Activated CD4-positive, alpha-beta T cell treated with anti-CD3 and anti-CD28 coated beads for 4 hours (primary cell): Measurements from ENCODE around the gene RNF224.
A peak's percentile ranks its signal among the peaks of the same experiment; 100 is the strongest.

Experiments
- DNase-seq, 2 donors: peaks; one replicate each; pipeline ENCODE4 v3.0.0-alpha.2; 2020

Gene RNF224

DNA sequence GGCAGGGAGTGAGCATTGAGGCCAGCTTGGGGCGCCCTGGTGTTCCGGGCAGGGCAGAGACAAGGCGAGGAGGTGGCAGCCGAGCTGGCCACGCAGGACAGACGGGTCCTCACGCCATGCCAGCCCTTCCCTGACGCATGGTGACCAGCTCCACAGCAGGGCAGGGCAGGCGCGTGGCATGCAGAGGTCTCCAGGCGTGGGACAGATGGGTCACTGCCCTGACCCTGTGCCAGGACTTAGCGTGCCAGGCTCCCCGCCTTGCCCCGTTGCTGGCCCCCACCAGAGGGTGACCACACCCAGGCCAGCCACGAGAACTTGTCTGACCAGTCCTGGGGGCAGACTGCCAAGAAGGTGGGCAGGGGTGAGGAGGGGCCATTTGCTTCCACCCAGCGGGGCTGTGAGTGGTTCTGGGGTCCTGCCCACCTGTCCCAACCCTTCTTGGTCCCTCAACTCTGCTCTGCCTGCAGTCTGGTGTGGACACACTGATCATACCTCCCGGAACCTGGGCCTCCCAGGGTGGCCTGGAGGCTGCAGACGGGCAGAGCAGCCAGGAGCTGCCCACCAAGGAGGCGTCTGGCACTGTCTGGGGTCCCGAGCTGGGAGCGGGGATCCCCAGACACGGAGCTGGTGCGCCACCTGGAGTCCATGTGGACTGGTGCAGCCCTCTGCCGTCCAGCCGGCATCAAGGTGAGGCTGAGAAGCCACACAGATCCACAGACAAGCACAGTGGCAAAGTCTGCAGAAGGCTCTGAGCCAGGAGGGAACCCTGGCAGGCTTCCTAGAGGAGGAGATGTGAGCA lies at the start of gene RNF224:
Gene RNF224 (plus strand): TSS at position 449 of the 799 bp plus-strand sequence. CDS start 834 bp downstream, outside the sequence.
- peak; percentile 78 to 81 for DNase-seq

GRCh38 chr9:137178201-137178938 lies 48.9 kb upstream of the RNF224 start:
- no peak for DNase-seq

DNA sequence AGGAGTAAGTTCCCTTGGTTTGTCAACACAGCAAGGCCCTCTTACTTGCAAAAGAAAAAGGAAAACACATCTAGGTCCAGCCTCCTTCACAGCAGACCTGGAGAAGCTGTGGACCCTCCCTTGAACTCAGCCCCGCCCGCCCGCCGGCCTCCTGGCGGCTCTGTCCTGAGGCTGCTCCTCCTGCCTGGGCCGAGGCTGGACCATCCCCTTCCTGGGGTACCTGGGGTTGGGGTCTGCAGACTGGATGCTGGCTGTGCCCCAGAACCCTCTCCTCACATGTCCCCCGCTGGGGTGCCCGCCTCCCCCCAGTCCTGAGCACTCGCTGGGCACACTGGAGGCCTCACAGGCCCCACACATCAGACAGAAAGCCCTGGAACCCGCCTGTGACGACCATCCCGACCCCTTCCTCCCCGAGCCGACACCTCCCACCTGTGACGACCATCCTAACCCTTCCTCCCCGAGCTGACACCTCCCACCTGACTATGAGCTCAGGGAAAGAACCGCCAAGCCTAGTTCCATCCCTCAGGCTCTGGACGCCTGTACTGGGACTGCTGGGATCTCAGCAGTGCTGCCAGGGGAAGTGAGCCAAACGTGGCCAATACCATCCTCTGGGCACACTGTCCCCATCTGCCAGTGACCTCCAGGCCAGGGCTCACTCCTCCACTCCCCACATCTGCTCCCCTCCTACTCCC lies 48.2 kb upstream of the RNF224 start:
- no peak for DNase-seq

GRCh38 chr9:137179761-137180160 lies 47.5 kb upstream of the RNF224 start:
- DNase-seq, result no peak

GRCh38 chr9:137180491-137180890 lies 46.8 kb upstream of the RNF224 start:
- DNase-seq, result no peak

DNA sequence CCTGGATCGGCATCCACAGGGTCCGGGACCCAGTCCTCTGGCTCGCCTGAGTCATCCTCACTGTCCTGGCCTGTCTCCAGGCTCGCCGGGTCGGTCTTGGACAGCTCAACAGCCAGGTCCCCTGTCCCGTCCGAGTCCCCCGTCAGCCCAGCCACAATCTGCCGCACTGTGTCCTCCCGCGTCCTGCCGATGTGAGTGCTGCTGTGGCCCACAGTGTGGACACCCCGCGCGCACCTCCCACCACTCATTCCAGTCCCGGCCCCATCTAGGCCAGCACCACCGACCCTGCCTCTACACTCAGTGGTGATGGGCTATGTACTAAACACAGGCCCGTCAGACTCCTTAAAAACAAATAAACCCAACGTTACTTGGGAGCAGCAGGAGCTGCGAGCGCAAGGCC lies 45.6 kb upstream of the RNF224 start:
- DNase-seq, result no peak

GRCh38 chr9:137182836-137183235 lies 44.5 kb upstream of the RNF224 start:
- no peak for DNase-seq

DNA sequence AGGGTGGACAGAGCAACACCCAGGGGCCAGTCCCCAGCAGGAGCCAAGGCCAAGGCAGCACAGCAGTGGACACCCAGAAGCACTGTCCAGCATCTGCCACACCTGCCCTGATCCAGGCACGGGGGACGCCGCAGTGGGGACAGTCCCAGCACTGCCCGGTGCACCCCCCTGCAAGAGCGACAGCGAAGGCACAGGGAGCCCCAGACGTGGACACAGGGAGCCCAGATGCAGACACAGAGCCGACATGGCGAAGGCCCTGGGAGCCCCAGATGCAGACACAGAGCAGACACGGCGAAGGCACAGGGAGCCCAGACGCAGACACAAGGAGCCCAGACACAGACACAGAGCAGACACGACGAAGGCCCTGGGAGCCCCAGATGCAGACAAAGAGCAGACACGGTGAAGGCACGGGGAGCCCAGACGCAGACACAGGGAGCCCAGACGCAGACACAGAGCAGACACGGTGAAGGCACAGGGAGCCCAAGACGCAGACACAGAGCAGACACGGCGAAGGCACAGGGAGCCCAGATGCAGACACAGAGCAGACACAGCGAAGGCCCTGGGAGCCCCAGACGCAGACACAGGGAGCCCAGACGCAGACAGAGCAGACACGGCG lies 43.2 kb upstream of the RNF224 start:
- DNase-seq, result no peak

DNA sequence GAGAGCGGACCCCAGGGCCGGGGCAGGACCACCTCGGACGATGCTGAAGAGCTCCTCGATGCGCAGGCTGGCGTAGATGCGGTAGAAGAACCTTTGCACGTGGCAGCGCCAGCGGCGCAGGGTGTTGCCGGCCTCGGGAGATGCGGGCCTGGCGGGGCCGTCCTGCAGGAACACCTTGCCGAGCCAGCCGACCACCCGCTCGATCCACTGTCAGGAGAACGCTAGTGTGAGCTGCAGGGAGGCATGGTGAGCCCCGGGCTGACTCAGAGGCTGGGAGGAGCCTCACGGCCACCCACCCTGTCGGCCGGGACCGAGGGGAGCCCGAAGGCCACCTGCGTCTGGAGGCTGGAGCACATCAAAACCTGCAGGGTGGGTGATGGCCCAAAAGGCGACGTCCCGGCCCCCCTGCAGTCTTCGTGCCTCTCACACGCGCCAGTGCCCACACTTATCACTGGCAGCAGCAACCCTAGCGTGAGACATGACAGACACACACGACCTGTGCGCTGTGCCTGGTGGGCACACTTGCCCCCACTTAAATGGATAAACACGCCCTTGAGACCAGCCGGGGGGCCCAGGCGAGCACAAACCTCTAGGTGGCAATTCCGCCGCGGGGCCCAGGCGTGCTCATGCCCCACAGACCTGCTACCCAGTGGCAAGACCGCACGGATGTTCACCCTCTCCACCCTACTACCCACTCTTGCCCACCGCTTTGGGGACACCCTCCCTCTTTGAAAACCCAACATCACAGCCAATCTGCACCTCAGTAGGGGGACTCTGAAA lies 42.2 kb upstream of the RNF224 start:
- DNase-seq, result no peak

- DNase-seq, result no peak
Observed at GRCh38 chr9:137185921-137186320, 41.4 kb upstream of the RNF224 start.

DNA sequence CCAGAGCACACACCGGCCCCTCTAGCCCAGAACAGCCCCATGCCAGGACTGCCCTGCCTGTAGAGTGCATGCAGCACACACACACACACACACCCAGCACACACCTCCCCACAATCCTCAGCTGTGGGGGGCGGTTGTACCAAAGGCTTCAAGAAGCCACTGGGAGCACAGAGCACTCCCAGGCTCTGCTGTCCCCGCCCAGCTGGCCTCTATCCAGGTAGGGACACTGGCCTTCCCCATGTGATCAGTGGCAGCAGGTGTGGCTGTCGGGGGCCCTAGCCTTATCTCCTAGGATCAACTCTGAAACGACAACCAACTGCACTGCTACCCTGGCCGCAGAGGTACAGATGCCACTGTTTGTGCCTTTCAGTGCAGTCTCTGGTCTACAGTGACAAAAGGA lies 40.9 kb upstream of the RNF224 start:
- DNase-seq, result no peak

DNA sequence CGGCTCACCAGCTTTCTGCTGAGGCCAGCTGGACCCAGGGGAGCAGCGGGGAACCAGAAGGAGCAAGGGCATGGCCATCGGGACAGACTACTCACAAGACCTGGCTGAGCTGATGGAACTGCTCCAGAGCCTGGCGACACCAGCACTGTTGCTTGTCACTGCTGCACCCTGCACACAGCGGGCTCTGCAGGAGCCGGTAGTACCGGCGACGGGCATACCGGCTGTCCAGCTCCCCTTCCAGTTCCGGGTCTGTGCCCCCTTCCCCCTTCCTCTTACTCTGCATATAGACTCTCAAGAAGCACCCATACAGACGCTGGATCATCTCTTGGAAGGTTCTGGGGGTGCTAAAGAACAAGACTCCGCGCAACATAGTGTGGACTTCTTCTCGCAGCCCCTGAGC lies 39.9 kb upstream of the RNF224 start:
- DNase-seq, result no peak

DNA sequence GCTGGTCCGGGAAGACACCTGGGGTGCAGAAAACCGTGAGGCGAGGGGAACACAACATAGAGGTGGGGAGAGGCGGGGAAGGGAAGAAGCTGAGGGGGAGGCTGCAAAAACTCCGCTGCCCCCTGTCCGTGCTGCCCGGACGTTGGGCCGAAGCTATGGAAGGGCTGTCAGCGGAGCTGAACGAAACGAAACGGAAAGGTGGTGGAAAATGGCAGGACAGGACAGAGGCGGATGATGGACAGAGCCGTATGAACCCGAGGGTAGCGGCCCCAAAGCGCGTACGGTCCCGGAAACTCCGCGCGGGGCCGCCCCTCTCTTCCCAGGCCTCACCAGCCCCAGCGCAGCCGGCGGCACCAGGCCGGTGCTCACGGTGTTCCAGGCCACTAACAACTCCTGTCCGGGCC lies 39.2 kb upstream of the RNF224 start:
- DNase-seq, result no peak

DNA sequence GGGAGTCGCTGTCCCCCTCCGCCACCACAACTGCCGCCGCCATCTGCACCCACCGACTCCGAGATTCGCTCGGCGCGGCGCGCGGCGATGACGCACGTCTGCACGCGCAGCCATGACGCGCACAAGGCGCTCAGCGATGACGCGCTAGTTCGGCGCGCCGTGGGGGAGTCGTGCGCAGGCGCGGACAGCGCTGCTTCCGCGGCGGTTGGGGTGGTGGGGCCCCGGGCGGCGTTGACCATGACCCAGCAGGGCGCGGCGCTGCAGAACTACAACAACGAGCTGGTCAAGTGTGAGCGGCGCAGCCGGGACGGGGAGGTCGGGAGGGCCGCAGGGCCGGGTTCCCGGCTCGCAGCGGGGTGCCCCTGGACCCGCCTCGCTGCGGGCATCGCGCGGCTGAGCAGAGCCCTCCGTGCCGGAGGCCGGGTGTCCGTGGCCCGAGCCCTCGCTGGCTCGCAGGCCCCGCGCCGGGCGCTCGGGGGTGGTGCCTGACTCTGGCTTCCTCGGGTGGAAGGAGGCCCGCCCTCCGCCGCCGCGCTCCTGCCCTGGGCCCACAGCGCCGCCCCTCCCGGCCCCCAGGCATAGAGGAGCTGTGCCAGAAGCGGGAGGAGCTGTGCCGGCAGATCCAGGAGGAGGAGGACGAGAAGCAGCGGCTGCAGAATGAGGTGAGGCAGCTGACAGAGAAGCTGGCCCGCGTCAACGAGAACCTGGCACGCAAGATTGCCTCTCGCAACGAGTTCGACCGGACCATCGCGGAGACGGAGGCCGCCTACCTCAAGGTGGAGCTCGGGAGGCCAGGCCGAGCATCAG lies 38.6 kb upstream of the RNF224 start, which contains the start of the genes ANAPC2 and SSNA1:
Gene ANAPC2 (minus strand): TSS at position 71 of the 807 bp plus-strand sequence. CDS start 28 bp downstream, at position 43.
Gene SSNA1 (plus strand): TSS at position 187 of the 807 bp plus-strand sequence. CDS start 51 bp downstream, at position 238.
- DNase-seq, result peak; percentile 90 to 92

DNA sequence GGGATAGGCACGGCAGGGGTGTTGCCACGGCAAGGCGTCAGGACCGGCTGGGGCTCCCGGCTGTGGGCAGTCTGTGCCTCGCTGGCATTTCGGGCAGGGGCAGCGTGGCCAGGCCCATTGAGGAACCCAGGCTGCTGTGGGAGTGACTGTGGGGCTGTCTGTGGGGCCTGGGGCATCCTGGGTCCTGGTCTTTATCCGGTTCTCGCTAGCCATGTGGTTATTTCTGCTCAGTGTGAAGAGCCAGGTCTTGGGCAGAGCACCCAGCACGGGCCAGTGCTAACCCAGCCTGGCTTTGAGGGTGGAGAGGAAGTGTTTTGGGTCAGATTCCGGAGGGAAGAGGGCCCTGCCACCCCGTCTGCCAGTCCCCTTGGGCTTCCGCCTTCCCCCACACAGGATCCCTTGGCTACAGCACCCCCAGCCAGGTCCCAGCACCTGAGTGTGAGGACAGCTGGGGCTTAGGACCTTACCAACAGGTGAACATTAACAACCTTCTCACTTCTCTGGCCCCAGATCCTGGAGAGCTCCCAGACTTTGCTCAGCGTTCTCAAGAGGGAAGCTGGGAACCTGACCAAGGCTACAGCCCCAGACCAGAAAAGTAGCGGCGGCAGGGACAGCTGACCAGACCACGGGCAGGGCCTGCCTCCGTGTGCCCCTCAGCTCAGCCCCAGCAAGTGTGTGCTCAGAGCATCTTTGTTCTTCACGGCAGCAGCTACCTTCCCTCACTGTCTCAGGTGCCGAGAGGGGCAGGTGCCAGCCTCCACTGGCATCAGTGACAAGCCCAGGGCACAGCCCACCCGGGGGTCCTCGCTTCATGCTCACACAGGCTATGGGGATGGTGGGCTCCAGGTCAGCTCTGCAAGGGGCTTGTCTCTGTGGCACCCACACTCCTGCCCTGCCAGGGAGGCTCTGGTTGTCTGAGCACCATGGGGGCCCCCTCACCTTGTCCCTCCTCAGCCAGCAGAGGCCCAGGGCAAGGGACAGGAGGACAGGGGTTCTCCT lies 37.7 kb upstream of the RNF224 start:
- DNase-seq, result no peak

- DNase-seq, result no peak
Observed at GRCh38 chr9:137190315-137190856, 36.9 kb upstream of the RNF224 start.

DNA sequence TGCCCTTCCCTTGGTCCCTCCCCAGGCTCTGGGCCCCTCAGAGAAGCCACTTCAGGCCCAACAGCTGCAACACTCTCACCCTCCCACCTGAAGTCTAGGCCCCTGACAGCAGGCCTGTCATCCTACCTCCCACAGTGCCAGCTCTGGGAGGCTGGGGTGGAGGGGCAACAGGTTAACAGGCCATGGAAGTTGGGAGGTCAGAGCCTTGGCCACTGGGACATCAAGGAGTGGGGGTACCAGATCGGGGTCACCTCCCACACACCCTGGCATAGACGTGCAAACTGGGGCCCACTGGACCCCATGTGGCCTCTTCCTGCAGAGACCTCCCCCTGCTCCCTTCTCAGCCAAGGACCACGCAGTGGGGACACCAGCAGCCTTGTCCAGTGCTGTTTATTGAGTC lies 36.1 kb upstream of the RNF224 start:
- no peak for DNase-seq

- no peak for DNase-seq
Observed at GRCh38 chr9:137191691-137192447, 35.4 kb upstream of the RNF224 start.

DNA sequence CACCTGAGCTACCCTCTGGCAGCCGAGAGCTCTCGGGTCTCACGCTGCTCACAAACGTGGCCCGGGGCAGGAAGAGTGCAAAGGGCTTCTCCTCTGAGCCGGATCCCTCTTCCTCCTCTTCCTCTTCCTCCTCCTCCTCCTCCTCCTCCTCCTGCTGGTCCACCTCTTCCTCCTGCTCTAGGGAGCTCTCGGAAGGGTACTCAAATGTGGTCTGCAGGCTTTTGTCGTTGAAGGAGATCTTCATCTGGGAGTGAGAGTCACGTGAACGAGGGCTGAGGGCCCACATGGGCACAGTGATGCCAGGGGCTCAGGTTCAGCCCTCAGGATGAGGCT lies 34.9 kb upstream of the RNF224 start:
- no peak for DNase-seq
